HEK293 (cell line): Measurements from ENCODE around the gene ADSS1.

Experiments
- BCL6B ChIP-seq: fragments of 450-650 bp; formaldehyde crosslinking; IDR thresholded peaks from 2 replicates; pipeline ENCODE4 v1.5.1; 2017; ENCODE audit warnings: missing biosample characterization, missing genetic modification characterization
- EGR2 ChIP-seq: fragments of 450-650 bp; formaldehyde crosslinking; IDR thresholded peaks from 2 replicates; pipeline ENCODE4 v1.5.1; 2016; ENCODE audit warnings: low read depth, missing biosample characterization, missing genetic modification characterization
- GLI2 ChIP-seq: fragments of 450-650 bp; formaldehyde crosslinking; IDR thresholded peaks from 2 replicates; pipeline ENCODE4; 2017; ENCODE audit warnings: missing biosample characterization, missing genetic modification characterization, low read depth, borderline replicate concordance
- KLF10 ChIP-seq: fragments of 450-650 bp; IDR thresholded peaks from 2 replicates; pipeline ENCODE4 v1.5.1; 2018; ENCODE audit warnings: missing biosample characterization, mild to moderate bottlenecking, missing genetic modification characterization
- YY1 ChIP-seq: fragments of 450-650 bp; formaldehyde crosslinking; IDR thresholded peaks from 2 replicates; pipeline ENCODE4 v1.5.1; 2018; ENCODE audit warnings: missing biosample characterization, missing genetic modification characterization
- ZBTB49 ChIP-seq: fragments of 450-650 bp; formaldehyde crosslinking; IDR thresholded peaks from 2 replicates; pipeline ENCODE4 v1.5.1; 2016; ENCODE audit warnings: missing biosample characterization, missing genetic modification characterization, low read depth
- ZBTB7A ChIP-seq: fragments of 450-650 bp; formaldehyde crosslinking; IDR thresholded peaks from 2 replicates; pipeline ENCODE4 v1.5.1; 2016; ENCODE audit warnings: low read depth, missing biosample characterization, missing genetic modification characterization
- ZBTB8A ChIP-seq: fragments of 450-650 bp; formaldehyde crosslinking; IDR thresholded peaks from 2 replicates; pipeline ENCODE4 v1.5.1; 2016; ENCODE audit warnings: missing biosample characterization, missing genetic modification characterization
- ZIC2 ChIP-seq: fragments of 450-650 bp; formaldehyde crosslinking; IDR thresholded peaks from 2 replicates; pipeline ENCODE4 v1.5.1; 2016; ENCODE audit warnings: missing biosample characterization, missing genetic modification characterization
- ZNF19 ChIP-seq: fragments of 450-650 bp; formaldehyde crosslinking; IDR thresholded peaks from 2 replicates; pipeline ENCODE4; 2016; ENCODE audit warnings: missing biosample characterization, missing genetic modification characterization, low read depth
- ZNF221 ChIP-seq: fragments of 450-650 bp; formaldehyde crosslinking; IDR thresholded peaks from 2 replicates; pipeline ENCODE4 v1.5.1; 2017; ENCODE audit warnings: missing biosample characterization, missing genetic modification characterization, borderline replicate concordance
- ZNF266 ChIP-seq: fragments of 450-650 bp; formaldehyde crosslinking; IDR thresholded peaks from 2 replicates; pipeline ENCODE4 v1.5.1; 2016; ENCODE audit warnings: missing biosample characterization, missing genetic modification characterization, low read depth
- ZNF280D ChIP-seq: fragments of 450-650 bp; formaldehyde crosslinking; IDR thresholded peaks from 2 replicates; pipeline ENCODE4 v1.5.1; 2016; ENCODE audit warnings: missing biosample characterization, missing genetic modification characterization
- ZNF341 ChIP-seq: fragments of 450-650 bp; formaldehyde crosslinking; IDR thresholded peaks from 2 replicates; pipeline ENCODE4; 2016; ENCODE audit warnings: low read depth, missing biosample characterization, missing genetic modification characterization
- ZNF394 ChIP-seq: fragments of 450-650 bp; formaldehyde crosslinking; IDR thresholded peaks from 2 replicates; pipeline ENCODE4 v1.5.1; 2016; ENCODE audit warnings: missing biosample characterization, missing genetic modification characterization, mild to moderate bottlenecking, moderate library complexity, borderline replicate concordance
- ZNF433 ChIP-seq: fragments of 450-650 bp; formaldehyde crosslinking; IDR thresholded peaks from 2 replicates; pipeline ENCODE4 v1.5.1; 2016; ENCODE audit warnings: missing biosample characterization, missing genetic modification characterization, low read depth
- ZNF449 ChIP-seq: fragments of 450-650 bp; formaldehyde crosslinking; IDR thresholded peaks from 2 replicates; pipeline ENCODE4 v1.5.1; 2017; ENCODE audit warnings: missing biosample characterization, mild to moderate bottlenecking, missing genetic modification characterization, moderate library complexity
- ZNF529 ChIP-seq: fragments of 450-650 bp; formaldehyde crosslinking; IDR thresholded peaks from 2 replicates; pipeline ENCODE4 v1.5.1; 2017; ENCODE audit warnings: missing genetic modification characterization, missing biosample characterization; ENCODE audit not compliant: insufficient replicate concordance
- ZNF544 ChIP-seq: fragments of 450-650 bp; formaldehyde crosslinking; IDR thresholded peaks from 2 replicates; pipeline ENCODE4 v1.5.0; 2017; ENCODE audit warnings: missing biosample characterization, missing genetic modification characterization
- ZNF580 ChIP-seq: fragments of 450-650 bp; formaldehyde crosslinking; IDR thresholded peaks from 2 replicates; pipeline ENCODE4 v1.5.1; 2016; ENCODE audit warnings: missing biosample characterization, missing genetic modification characterization
- ZNF777 ChIP-seq: fragments of 450-650 bp; formaldehyde crosslinking; IDR thresholded peaks from 2 replicates; pipeline ENCODE4 v1.5.1; 2017; ENCODE audit warnings: missing biosample characterization, missing genetic modification characterization, borderline replicate concordance
- ZNF830 ChIP-seq: fragments of 450-650 bp; IDR thresholded peaks from 2 replicates; pipeline ENCODE4 v1.5.0; 2018; ENCODE audit warnings: missing biosample characterization, missing genetic modification characterization, low read depth, mild to moderate bottlenecking, moderate library complexity
- ZSCAN16 ChIP-seq: fragments of 450-650 bp; formaldehyde crosslinking; IDR thresholded peaks from 2 replicates; pipeline ENCODE4 v1.5.1; 2016; ENCODE audit warnings: missing biosample characterization, missing genetic modification characterization
- TF ChIP-seq, protein P1 (sequence below): fragments of 450-650 bp; formaldehyde crosslinking; IDR thresholded peaks from 2 replicates; pipeline ENCODE4 v1.5.1; 2016; ENCODE audit warnings: missing biosample characterization, missing genetic modification characterization

ADSS1 gene

GRCh38 chr14:104687601-104688504, 36.2 kb upstream of the ADSS1 start (continued):
- no peak for TF ChIP-seq ZBTB7A (tag by site-specific recombination)
- no peak for TF ChIP-seq ZNF830 (tag by site-specific recombination)
- no peak for TF ChIP-seq ZNF221 (tag by site-specific recombination)
- TF ChIP-seq ZNF394 (tag by site-specific recombination): no peak
- peak; percentile 92 for TF ChIP-seq EGR2 (tag by site-specific recombination)
- no peak for TF ChIP-seq KLF10 (tag by site-specific recombination)
- TF ChIP-seq, protein P1, sequence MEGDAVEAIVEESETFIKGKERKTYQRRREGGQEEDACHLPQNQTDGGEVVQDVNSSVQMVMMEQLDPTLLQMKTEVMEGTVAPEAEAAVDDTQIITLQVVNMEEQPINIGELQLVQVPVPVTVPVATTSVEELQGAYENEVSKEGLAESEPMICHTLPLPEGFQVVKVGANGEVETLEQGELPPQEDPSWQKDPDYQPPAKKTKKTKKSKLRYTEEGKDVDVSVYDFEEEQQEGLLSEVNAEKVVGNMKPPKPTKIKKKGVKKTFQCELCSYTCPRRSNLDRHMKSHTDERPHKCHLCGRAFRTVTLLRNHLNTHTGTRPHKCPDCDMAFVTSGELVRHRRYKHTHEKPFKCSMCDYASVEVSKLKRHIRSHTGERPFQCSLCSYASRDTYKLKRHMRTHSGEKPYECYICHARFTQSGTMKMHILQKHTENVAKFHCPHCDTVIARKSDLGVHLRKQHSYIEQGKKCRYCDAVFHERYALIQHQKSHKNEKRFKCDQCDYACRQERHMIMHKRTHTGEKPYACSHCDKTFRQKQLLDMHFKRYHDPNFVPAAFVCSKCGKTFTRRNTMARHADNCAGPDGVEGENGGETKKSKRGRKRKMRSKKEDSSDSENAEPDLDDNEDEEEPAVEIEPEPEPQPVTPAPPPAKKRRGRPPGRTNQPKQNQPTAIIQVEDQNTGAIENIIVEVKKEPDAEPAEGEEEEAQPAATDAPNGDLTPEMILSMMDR (tag by site-specific recombination): no peak
- TF ChIP-seq ZNF341 (tag by site-specific recombination): no peak
- no peak for TF ChIP-seq ZNF777 (tag by site-specific recombination)
- TF ChIP-seq ZNF280D (tag by site-specific recombination): no peak
- TF ChIP-seq ZNF580 (tag by site-specific recombination): no peak
- TF ChIP-seq ZNF433 (tag by site-specific recombination): no peak
- TF ChIP-seq BCL6B (tag by site-specific recombination): peak; percentile 59; the same call in 1 of the 2 replicates
- TF ChIP-seq ZNF266 (tag by site-specific recombination): no peak
- TF ChIP-seq ZIC2 (tag by site-specific recombination): no peak
- TF ChIP-seq ZBTB8A: no peak
- TF ChIP-seq YY1: no peak
- no peak for TF ChIP-seq ZBTB49
- no peak for TF ChIP-seq ZNF19 (tag by site-specific recombination)
- no peak for TF ChIP-seq ZNF529
- no peak for TF ChIP-seq ZNF449
- no peak for TF ChIP-seq ZSCAN16 (tag by site-specific recombination)
- TF ChIP-seq GLI2 (tag by site-specific recombination): no peak
- no peak for TF ChIP-seq ZNF544 (tag by site-specific recombination)
